GM21619 (cell line): ENCODE results near the gene RHOT2.
A peak's percentile ranks its signal among the peaks of the same experiment; 100 is the strongest.
"Not testable (repeated sequence)": the region's sequence is repeated elsewhere in the genome, so short reads cannot be mapped to it uniquely, and the experiment has no call there.

Experiments
- ATAC-seq: cut with Tn5 transposase; IDR thresholded peaks from one replicate; pipeline ENCODE4 v1.9.1; 2021; ENCODE audit not compliant: unreplicated experiment

RHOT2 gene

GRCh38 chr16:680967-681745 lies 13.2 kb downstream of the RHOT2 start:
- no peak for ATAC-seq

GRCh38 chr16:681746-682427 lies 14.0 kb downstream of the RHOT2 start:
- ATAC-seq, result no peak

- no peak for ATAC-seq
Measured at GRCh38 chr16:682493-683395, 14.8 kb downstream of the RHOT2 start.

DNA sequence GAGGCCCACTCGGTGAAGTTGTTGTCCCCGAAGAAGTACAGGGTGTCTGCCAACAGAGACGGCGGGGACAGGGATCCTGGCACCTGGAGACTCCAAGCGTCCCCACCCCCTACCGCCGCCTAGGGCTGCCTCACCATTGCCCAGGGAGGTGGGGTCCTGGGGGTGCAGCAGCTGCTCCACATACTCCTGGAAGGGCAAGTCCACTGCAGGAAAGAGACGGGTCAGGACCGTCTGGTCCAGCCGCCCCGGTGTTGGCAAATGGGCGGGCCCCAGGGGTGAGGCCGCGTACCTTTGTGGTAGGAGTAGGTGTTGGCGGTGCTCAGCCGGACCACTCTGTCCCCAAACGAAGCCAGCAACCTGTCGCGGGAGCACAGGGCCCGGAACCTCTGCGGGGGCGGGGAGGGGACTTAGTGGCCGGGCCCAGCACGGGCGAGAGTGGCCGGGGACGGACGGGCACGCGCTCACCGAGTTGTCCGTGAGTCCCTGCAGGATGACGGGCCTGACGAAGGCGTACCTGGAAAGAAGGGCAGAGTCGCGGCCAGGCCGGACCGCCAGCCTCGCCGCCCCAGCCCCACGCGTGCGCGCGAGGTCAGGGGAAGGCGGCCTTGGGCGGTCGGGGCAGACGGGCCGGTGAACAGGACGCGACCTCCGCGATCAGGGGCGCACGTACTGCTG lies 15.6 kb downstream of the RHOT2 start:
- no peak for ATAC-seq

DNA sequence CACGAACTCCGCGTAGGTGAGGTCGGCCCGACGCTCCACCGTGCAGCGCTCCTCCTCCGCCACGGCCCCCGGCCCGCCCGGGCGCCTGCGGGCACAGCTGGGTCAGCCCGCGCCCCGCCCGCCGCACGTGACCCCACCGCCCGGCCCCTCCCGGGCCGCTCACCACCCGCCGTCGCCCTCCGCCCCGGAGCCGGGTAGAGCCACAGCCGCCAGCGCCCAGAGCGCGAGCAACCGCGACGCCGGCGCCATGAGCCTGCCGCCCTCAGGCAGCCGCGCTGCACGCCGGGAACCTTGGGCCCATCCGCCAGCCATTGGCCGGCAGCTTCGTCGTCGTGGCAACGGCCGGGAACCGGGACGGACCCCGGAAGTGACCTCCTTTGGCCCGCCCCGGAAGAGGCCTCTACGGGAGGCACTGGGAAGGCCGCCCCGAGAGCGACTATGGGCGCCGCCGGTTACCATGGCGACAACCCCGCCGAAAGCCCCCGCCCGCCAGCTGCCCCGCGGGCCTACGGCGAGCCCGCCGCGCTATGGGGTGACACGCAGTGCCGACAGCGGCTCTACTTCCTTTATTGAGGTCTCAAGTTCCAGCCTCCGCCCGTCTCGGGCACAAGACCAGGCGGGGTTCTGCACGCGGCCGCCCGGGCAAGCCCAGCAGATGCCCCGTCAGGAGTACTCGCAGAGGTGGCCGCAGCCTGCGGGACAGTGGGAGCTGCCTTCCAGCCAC lies 16.3 kb downstream of the RHOT2 start, which contains the start of gene JMJD8:
Gene JMJD8 (minus strand): TSS at position 264 of the 724 bp plus-strand sequence. CDS start 15 bp downstream, at position 249.
- peak; percentile 55 for ATAC-seq

DNA sequence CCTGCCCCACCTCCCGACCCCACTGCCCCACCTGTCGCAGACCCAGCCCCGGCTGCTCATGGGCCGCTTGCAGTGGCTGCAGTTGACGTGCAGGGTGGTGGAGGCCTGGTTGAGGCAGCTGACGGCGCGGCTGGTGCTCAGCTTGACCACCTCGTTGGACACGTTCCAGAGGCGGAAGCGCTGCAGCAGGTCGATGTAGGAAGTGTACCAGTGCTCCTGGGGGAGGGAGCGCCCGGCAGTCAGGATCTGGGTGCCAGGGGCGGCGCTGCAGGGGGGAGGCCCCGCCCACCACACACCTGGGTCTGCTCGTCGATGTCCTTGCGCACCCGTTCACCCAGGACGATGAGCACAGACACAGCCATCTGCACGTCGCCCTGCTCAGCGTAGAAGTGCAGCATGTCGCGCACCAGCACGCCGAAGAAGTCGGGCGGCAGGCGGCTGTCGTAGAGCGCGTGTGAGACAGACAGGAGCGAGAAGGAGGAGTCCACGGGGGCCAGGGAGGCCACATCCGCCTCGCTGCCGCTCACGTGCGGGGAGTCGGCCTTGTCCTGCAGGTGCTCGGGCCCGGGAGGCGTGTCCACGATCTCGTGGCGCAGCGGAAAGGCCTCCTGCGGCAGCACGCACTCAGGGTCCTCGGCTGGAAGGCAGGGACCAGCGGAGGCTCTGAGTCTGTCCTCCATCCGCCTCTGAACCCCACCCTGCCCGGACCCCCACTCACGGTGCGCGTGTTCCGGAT lies 17.2 kb downstream of the RHOT2 start:
- no peak for ATAC-seq

- ATAC-seq, result no peak
Measured at GRCh38 chr16:685967-686366, 18.0 kb downstream of the RHOT2 start.

DNA sequence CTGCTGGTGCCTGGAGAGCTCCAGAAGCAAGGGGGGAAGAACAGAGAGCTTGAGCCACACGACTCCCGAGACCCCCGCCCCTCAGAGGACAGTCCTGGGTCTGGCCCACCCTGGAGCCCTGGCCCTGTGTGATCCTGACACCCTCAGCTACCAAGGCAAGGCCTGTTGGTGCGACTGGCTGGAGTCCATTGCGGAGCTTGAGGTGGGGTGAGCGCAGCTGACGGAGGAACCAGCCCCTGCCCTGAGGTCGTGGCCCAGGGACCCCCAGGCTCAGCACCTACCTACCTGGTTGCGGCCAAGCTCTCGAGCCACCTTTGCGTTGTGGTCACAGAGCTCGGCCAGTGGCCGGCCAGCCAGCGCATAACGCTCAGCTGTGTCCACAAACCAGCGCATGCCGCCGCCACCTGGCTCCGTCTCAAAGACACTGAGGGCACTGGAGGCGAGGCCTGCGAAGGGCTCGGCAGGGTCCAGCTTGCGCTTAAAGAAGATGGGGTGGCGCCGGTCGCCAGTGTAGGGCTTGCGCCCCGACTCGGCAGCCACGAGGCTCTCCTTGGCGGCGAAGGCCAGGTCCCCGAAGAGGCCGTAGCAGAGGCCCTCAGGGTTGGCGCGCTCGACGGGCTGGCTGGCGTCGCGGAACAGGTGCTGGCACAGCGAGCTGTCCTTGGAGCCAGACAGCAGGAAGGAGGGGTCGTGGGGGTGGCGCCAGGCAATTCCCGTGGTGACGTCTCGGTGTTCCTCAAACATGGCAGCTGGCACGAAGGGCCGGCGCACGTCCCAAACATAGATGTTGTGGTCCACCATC lies 18.7 kb downstream of the RHOT2 start:
- no peak for ATAC-seq

GRCh38 chr16:687499-687898 lies 19.6 kb downstream of the RHOT2 start:
- ATAC-seq, result no peak

- no peak for ATAC-seq
Measured at GRCh38 chr16:689175-689897, 21.4 kb downstream of the RHOT2 start.

DNA sequence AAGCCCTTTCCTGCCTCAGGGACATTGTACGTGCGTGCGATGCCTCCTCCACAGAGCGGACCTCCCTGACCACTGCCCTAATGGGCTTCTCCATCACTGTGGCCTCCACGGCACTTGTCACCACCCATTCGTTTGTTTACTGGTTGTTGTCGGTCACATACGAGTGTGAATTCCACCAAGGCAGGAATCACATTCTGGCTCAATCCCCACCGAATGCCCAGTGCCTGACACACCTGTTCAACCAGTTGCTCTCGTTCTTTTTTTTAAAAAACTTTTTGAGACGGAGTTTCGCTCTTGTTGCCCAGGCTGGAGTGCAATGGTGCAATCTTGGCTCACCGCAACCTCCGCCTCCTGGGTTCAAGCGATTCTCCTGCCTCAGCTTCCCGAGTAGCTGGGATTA lies 23.3 kb downstream of the RHOT2 start:
- ATAC-seq, result not testable (repeated sequence)

DNA sequence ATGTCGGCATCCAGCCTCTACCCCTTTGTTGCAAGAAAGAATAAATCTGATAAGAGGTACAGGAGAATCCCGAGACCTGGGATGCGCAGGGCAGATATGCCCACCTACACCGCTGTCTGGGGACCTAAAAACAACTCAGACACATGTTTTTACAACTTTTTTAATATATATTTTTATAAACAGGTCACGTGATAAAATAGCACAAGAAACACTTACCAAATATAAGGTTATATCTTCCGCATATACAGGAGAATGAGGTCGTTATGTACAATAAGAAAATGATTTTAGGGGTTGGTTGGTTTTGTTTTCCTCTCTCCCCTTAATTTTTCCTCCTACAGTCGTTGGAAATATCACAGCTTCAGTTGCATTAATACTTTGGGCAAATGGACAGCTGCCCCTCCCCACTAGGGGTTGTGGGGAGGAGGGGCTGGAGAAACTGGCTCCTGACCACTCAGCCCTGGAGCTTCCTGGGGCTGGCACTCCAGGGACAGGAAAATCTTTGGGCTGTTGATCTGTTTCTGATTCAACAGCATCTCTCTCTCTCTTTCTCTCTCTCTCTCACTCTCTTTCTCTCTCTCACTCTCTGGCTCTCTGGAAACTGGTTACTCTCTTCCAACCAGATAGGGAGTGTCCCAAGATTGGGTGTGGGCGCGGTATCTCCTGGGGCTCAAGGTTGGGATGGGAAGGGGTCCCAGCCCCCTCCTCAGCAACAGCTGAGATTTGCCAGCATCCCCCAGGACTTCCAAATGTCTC lies 24.6 kb downstream of the RHOT2 start:
- ATAC-seq, result no peak

DNA sequence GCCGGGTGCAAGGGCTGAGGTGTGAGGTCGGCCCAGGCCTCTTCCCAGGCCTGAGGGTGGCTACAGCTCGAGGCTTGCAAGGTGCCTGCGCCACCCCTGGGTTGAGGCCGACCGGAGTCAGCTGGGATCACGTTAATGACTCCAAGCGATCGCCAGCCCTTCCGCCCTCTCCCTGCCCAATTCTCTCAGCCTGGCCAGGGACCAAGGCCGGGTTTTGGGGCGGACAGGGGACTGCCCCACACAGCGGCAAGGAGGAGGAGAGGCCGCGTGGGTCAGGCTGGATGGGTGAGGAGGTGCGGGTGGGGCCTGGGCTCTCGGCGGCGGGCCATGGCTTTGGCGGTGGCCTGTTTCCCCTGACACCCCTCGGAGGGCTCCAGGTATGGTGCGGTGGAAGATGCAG lies 25.4 kb downstream of the RHOT2 start:
- ATAC-seq, result no peak

- ATAC-seq, result no peak
Measured at GRCh38 chr16:693766-694165, 25.8 kb downstream of the RHOT2 start.

DNA sequence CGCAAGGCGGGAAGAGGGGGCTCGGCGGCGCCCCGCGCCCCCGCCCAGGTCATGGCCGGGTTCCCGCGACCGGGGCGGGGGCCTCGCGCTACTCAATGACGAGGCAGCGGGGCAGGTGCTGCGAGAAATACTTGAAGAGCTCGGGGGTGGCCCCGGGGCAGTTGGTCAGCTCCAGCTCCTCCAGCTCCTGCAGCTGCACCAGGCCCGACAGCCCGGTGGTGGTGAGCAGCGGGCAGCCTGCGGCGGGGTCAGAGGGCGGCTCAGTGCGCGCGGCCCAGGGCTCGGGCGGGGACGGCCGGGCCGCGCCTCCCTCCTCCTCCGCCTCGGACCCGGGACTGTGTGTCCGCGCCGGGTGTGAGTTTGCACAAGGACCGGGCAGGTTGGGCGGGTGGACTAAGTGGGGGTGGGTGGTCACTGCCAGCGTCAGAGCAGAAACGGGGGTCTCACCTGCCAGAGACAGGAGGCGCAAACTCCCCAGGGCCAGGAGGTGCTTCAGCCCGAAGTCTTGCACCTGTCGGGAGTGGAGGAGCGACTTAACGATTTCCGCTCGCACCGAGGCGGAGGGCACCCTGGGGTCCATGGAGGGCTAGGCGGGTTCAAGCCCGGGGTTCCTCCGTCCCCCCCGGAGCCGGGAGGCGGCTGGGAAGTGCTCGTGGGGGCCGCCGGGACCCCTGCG lies 26.4 kb downstream of the RHOT2 start:
- ATAC-seq, result no peak

DNA sequence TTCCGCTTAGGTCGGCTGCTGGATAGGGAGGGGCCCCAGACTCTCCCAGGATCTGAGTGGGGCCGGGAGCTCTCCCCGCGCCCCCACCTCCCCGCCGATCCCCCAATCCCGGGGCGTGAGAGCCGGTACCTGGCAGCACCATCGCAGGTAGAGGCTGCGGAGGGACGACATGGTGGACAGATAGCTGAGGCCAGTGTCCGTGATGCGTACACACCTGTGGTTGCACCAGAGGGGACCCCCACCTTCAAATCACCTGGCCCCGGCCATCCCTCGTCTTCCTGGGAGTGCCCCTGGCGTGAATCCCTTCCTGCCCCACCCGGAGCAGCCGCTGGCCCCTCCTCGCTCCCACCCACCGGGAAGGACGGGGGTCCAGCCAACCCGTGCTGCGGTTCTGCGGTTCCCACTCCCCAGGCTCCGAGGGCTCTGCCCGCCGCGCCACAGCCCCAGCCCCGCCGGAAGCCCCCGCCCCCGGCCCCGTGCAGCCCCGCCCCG lies 27.0 kb downstream of the RHOT2 start:
- ATAC-seq, result no peak
